ENCODE measurements around the gene RSU1. TPM values are rescaled to one million over a fixed set of nuclear protein-coding genes. Genes with fewer than 3 reads are reported as not detected.
A peak's percentile ranks its signal among the peaks of the same experiment; 100 is the strongest.

The RSU1 gene
- total RNA-seq, 1 donor from 2014 or later = 81.6 TPM

DNA sequence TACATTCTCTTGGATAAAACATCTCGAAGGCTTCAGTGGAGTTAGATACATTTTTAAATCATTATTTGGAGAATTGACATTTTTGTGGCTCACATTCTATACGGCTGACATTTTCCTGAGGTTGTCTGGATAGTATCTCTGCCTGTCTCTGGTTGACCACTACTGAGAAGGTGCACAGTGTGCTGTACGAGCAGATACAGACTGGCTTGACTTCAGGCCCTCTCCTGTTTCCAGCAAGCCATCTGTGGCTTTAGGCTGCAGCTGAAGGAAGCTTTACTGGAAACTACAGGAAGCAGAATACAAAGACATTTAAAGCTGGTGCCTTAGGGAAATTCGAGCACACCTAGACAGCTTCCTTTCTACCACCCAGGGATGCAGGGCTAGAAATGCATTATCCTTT is 39.3 kb upstream of the RSU1 start:
- Histone ChIP-seq H3K27ac (no peak overlapping the region), H3K27me3 (ENCODE audit: low read depth) (no peaks in the 10 kb centered on the region), H3K4me3 (no peak overlapping the region), H3K4me1 (no peaks in the 10 kb centered on the region), H3K36me3 (no peaks in the 10 kb centered on the region), H3K9me3 (no peaks in the 10 kb centered on the region)
- intact Hi-C loops (cut with DNase I) = no loop called here
- DNase-seq (no peak), ATAC-seq (no peak)
- TF ChIP-seq CTCF (IDR thresholded peaks at IDR 0.05) = no peak

DNA sequence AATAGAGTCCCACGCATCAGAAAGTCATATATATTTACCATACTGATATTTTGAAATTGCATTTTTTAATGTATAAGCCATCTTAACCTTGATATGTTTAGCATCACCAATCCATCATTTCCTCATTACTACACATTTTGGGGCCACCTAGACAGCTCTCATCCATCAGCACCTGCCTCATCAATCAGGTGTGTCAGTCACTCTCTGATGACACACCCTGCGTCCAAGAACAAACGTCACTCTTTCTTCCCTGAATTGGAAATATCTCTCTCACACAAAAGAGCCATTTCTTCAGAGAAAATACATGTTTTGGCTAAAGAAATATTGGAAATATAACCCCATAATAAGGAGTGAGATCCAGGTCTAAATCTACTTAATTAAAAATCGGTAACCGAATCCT is 38.9 kb upstream of the RSU1 start:
- Histone ChIP-seq H3K4me1 (no peaks in the 10 kb centered on the region), H3K27me3 (ENCODE audit: low read depth) (no peaks in the 10 kb centered on the region), H3K36me3 (no peaks in the 10 kb centered on the region), H3K4me3 (no peak overlapping the region), H3K27ac (no peak overlapping the region), H3K9me3 (no peaks in the 10 kb centered on the region)
- intact Hi-C loops (cut with DNase I) = no loop called here
- no peak for TF ChIP-seq CTCF (IDR thresholded peaks at IDR 0.05)
- ATAC-seq (no peak), DNase-seq (no peak)

- Histone ChIP-seq H3K4me3 (no peak overlapping the region), H3K36me3 (no peaks in the 10 kb centered on the region), H3K4me1 (no peaks in the 10 kb centered on the region), H3K27ac (no peak overlapping the region), H3K27me3 (ENCODE audit: low read depth) (no peaks in the 10 kb centered on the region), H3K9me3 (no peaks in the 10 kb centered on the region)
- DNase-seq (no peak), ATAC-seq (no peak)
- intact Hi-C loops (cut with DNase I) = no loop called here
- no peak for TF ChIP-seq CTCF (IDR thresholded peaks at IDR 0.05)
Measured at GRCh38 chr10:16854623-16855022, 37.4 kb upstream of the RSU1 start.

DNA sequence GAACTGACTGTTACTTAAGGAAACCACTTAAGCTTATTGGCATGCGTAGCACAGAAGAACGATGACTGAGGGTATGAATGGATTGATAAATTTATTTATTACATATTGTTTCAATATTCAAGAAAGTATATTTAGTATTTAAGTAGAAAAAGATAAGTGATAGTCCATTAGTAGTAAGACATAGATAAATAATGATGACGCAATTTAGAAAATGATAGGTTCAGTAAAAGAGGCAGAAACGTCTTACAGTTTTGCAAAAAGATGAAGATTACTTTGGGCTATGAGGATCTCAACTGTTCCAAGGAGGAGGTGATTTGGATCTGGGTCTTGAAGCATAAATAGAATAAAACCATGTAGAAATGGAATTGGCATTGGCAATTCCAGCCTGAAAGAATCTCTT is 36.6 kb upstream of the RSU1 start:
- no peak overlapping the region for H3K4me3 ChIP-seq
- no peak for TF ChIP-seq CTCF (IDR thresholded peaks at IDR 0.05)
- no peaks in the 10 kb centered on the region for H3K9me3 ChIP-seq
- H3K4me1 ChIP-seq = no peaks in the 10 kb centered on the region
- H3K27me3 ChIP-seq (ENCODE audit: low read depth) = no peaks in the 10 kb centered on the region
- DNase-seq (no peak), ATAC-seq (no peak)
- H3K27ac ChIP-seq = no peak overlapping the region
- H3K36me3 ChIP-seq = no peaks in the 10 kb centered on the region
- intact Hi-C loops (cut with DNase I) = no loop called here

- H3K4me3 ChIP-seq = no peak overlapping the region
- H3K36me3 ChIP-seq = no peaks in the 10 kb centered on the region
- intact Hi-C loops (cut with DNase I) = no loop called here
- TF ChIP-seq CTCF (IDR thresholded peaks at IDR 0.05) = no peak
- H3K27me3 ChIP-seq (ENCODE audit: low read depth) = no peaks in the 10 kb centered on the region
- no peaks in the 10 kb centered on the region for H3K4me1 ChIP-seq
- peak in 1 of 2 donors; percentile 28 for ATAC-seq
- no peak overlapping the region for H3K27ac ChIP-seq
- no peaks in the 10 kb centered on the region for H3K9me3 ChIP-seq
- no peak for DNase-seq
Measured at GRCh38 chr10:16853201-16853600, 36.0 kb upstream of the RSU1 start.

- Histone ChIP-seq H3K27ac (no peak overlapping the region), H3K4me3 (no peak overlapping the region), H3K36me3 (no peaks in the 10 kb centered on the region), H3K27me3 (ENCODE audit: low read depth) (no peaks in the 10 kb centered on the region), H3K9me3 (no peaks in the 10 kb centered on the region), H3K4me1 (no peaks in the 10 kb centered on the region)
- no peak for TF ChIP-seq CTCF (IDR thresholded peaks at IDR 0.05)
- ATAC-seq = no peak
- no peak for DNase-seq
- intact Hi-C loops (cut with DNase I) = no loop called here
Measured at GRCh38 chr10:16852624-16853023, 35.4 kb upstream of the RSU1 start.
